ENCODE data around the gene ZNF586. TPM values are rescaled to one million over a fixed set of nuclear protein-coding genes. Genes with fewer than 3 reads are reported as not detected.

The ZNF586 gene
- total and polyA plus RNA-seq, 10 of the 15 experiments (the other 5 are each of a cell fraction or from before 2014, with no cell fraction given), result 3.9 to 24.2 (median 15.0) TPM

DNA sequence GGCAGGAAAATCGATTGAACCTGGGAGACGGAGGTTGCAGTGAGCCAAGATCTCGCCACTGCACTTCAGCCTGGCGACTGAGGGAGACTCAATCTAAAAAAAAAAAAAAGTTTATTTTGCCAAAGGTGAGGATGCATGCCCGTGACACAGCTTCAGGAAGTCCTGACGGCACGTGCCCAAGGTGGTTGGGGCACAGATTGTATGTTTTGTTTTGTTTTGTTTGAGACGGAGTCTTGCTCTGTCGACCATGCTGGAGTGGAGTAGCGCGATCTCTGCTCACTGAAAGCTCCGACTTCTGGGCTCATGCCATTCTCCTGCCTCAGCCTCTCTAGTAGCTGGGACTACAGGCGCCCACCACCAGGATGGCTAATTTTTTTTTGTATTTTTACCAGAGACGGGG, 48.5 kb downstream of the ZNF586 start:
- ChIA-PET CTCF (interaction anchor here (0.7 kb wide), 1 partner anchor 612 kb away, joined by 3 read pairs; no protein-coding TSS in a partner anchor), RAD21 (ENCODE audit: unreplicated experiment) (interaction anchor here (1.6 kb wide), 1 partner anchor 14 kb away, joined by 5 read pairs; no protein-coding TSS in a partner anchor), POLR2A (no interaction called here), SMC1A (ENCODE audit: uncharacterized antibody, unreplicated experiment) (no interaction called here)
- Histone ChIP-seq H3K4me2 (ENCODE audit: control insufficient read depth, insufficient read depth) (no peak overlapping the region), H3K79me2 (ENCODE audit: control insufficient read depth, insufficient read depth, low read length) (peaks cover 43% of the 10 kb centered on the region), H2AFZ (ENCODE audit: control insufficient read depth, low read depth, low read length) (no peak overlapping the region), H3K9me3 (replicated peaks; ENCODE audit: control insufficient read depth, insufficient read depth, low read length) (no peaks in the 10 kb centered on the region), H3K9ac (ENCODE audit: control insufficient read depth, insufficient read depth, low read length) (no peak overlapping the region), H4K20me1 (ENCODE audit: control insufficient read depth, insufficient read depth) (no peaks in the 10 kb centered on the region), H3K27me3 (replicated peaks in 1 of 2; ENCODE audit: control insufficient read depth in 2 of 2, insufficient read depth in 2 of 2, low read length in 1 of 2) (no peaks in the 10 kb centered on the region), H3K27ac (ENCODE audit: control insufficient read depth, insufficient read depth) (no peak overlapping the region), H3K4me1 (ENCODE audit: control insufficient read depth, insufficient read depth, low read length) (peaks cover 7% of the 10 kb centered on the region), H3K36me3 (ENCODE audit: control insufficient read depth in 2 of 2, insufficient read depth in 2 of 2, low read length in 1 of 2) (peaks cover 0 to 4% of the 10 kb centered on the region in 2 experiments; a peak in 1 of 4 replicates), H3K4me3 (no peak overlapping the region)
- in situ Hi-C loops (cut with MboI) (loop anchor here (25.0 kb wide), 1 partner anchor 1681 kb away; the partner anchor contains the start of gene ZNF444), intact Hi-C loops (cut with micrococcal nuclease; ENCODE audit: unreplicated experiment) (no loop called here)
- BruUV-seq (replicated peaks), result no TSS peak
- FAIRE-seq (no peak), ATAC-seq (no peak), DNase-seq (ENCODE audit: low read depth, low spot score) (no peak)
- TF ChIP-seq HDAC2 (IDR thresholded peaks at IDR 0.05) (no peak), MYB (IDR thresholded peaks at IDR 0.05; ENCODE audit: borderline replicate concordance, low read depth, low read length) (no peak), IRF4 (IDR thresholded peaks at IDR 0.05; ENCODE audit: low read depth, low read length) (no peak), BHLHE40 (IDR thresholded peaks at IDR 0.05; ENCODE audit: borderline replicate concordance in 1 of 2, low read depth in 2 of 2, low read length in 1 of 2) (no peak), DPF2 (IDR thresholded peaks at IDR 0.05) (no peak), ZNF384 (IDR thresholded peaks at IDR 0.05; ENCODE audit: borderline replicate concordance, low read depth, low read length) (no peak)
- 94% methylated on average over 14 of the region's 14 CpGs for WGBS (ENCODE audit: insufficient coverage, insufficient replicate concordance, low lambda C conversion rate, missing lambda C conversion rate)

DNA sequence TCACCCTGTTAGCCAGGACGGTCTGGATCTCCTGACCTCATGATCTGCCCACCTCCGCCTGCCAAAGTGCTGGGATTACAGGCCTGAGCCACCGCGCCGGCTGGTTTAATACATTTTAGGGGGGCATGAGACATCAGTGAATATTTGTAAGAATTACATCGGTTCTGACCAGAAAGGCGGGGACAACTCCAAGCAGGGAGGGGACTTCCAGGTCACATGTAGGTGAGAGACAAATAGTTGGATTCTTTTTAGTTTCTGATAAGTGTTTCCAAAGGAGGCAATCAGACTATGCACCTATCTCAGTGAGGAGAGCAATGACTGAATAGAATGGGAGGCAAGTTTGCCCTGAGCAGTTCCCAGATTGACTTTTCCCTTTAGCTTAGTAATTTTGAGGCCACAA, 48.9 kb downstream of the ZNF586 start:
- intact Hi-C loops (cut with micrococcal nuclease; ENCODE audit: unreplicated experiment) (no loop called here), in situ Hi-C loops (cut with MboI) (loop anchor here (25.0 kb wide), 1 partner anchor 1681 kb away; the partner anchor contains the start of gene ZNF444)
- Histone ChIP-seq H3K27me3 (replicated peaks in 1 of 2; ENCODE audit: control insufficient read depth in 2 of 2, insufficient read depth in 2 of 2, low read length in 1 of 2) (no peaks in the 10 kb centered on the region), H3K27ac (ENCODE audit: control insufficient read depth, insufficient read depth) (no peak overlapping the region), H4K20me1 (ENCODE audit: control insufficient read depth, insufficient read depth) (no peaks in the 10 kb centered on the region), H3K4me3 (no peak overlapping the region), H3K4me2 (ENCODE audit: control insufficient read depth, insufficient read depth) (no peak overlapping the region; the same call in 1 of the 2 replicates), H2AFZ (ENCODE audit: control insufficient read depth, low read depth, low read length) (no peak overlapping the region), H3K9ac (ENCODE audit: control insufficient read depth, insufficient read depth, low read length) (no peak overlapping the region), H3K79me2 (ENCODE audit: control insufficient read depth, insufficient read depth, low read length) (peaks cover 43% of the 10 kb centered on the region), H3K36me3 (ENCODE audit: control insufficient read depth in 2 of 2, insufficient read depth in 2 of 2, low read length in 1 of 2) (peaks cover 0 to 4% of the 10 kb centered on the region in 2 experiments; a peak in 1 of 4 replicates), H3K9me3 (replicated peaks; ENCODE audit: control insufficient read depth, insufficient read depth, low read length) (no peaks in the 10 kb centered on the region), H3K4me1 (ENCODE audit: control insufficient read depth, insufficient read depth, low read length) (peaks cover 4% of the 10 kb centered on the region)
- RAD21 ChIA-PET (ENCODE audit: unreplicated experiment), result interaction anchor here (1.1 to 1.6 kb wide), 2 partner anchors 14 to 78 kb away, joined by 3 to 5 read pairs; no protein-coding TSS in a partner anchor
- FAIRE-seq (no peak), ATAC-seq (no peak), DNase-seq (ENCODE audit: low read depth, low spot score) (no peak)
- 98% methylated on average over 7 of the region's 7 CpGs for WGBS (ENCODE audit: insufficient coverage, insufficient replicate concordance, low lambda C conversion rate, missing lambda C conversion rate)
- POLR2A ChIA-PET, result interaction anchor here (0.7 kb wide), 2 partner anchors 84 to 100 kb away, joined by 4 read pairs; no protein-coding TSS in a partner anchor
- BruUV-seq (replicated peaks), result no TSS peak
- SMC1A ChIA-PET (ENCODE audit: uncharacterized antibody, unreplicated experiment), result interaction anchor here (1.0 to 2.5 kb wide), 4 partner anchors 13 to 412 kb away, joined by 3 to 7 read pairs (median 3); partner anchors contain the start of gene ZNF776
- CTCF ChIA-PET, result interaction anchor here (0.7 to 2.0 kb wide), 7 partner anchors 10 to 612 kb away, joined by 3 to 8 read pairs (median 3); partner anchors contain the start of gene ZNF587B
- TF ChIP-seq NBN (IDR thresholded peaks at IDR 0.05) (no peak), CHD2 (IDR thresholded peaks at IDR 0.05; ENCODE audit: borderline replicate concordance, low read depth, low read length) (no peak), JUND (IDR thresholded peaks at IDR 0.05; ENCODE audit: low read depth, low read length) (no peak), SP1 (IDR thresholded peaks at IDR 0.05; ENCODE audit: low read depth, low read length) (no peak), KAT2A (conservative IDR thresholded peaks at IDR 0.05; ENCODE audit: control insufficient read depth, low read depth, low read length) (no peak), NFXL1 (IDR thresholded peaks at IDR 0.05; ENCODE audit: borderline replicate concordance) (no peak)
- TF ChIP-seq, protein P1, sequence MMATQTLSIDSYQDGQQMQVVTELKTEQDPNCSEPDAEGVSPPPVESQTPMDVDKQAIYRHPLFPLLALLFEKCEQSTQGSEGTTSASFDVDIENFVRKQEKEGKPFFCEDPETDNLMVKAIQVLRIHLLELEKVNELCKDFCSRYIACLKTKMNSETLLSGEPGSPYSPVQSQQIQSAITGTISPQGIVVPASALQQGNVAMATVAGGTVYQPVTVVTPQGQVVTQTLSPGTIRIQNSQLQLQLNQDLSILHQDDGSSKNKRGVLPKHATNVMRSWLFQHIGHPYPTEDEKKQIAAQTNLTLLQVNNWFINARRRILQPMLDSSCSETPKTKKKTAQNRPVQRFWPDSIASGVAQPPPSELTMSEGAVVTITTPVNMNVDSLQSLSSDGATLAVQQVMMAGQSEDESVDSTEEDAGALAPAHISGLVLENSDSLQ (IDR thresholded peaks at IDR 0.05), result no peak
- TF ChIP-seq, protein P2, sequence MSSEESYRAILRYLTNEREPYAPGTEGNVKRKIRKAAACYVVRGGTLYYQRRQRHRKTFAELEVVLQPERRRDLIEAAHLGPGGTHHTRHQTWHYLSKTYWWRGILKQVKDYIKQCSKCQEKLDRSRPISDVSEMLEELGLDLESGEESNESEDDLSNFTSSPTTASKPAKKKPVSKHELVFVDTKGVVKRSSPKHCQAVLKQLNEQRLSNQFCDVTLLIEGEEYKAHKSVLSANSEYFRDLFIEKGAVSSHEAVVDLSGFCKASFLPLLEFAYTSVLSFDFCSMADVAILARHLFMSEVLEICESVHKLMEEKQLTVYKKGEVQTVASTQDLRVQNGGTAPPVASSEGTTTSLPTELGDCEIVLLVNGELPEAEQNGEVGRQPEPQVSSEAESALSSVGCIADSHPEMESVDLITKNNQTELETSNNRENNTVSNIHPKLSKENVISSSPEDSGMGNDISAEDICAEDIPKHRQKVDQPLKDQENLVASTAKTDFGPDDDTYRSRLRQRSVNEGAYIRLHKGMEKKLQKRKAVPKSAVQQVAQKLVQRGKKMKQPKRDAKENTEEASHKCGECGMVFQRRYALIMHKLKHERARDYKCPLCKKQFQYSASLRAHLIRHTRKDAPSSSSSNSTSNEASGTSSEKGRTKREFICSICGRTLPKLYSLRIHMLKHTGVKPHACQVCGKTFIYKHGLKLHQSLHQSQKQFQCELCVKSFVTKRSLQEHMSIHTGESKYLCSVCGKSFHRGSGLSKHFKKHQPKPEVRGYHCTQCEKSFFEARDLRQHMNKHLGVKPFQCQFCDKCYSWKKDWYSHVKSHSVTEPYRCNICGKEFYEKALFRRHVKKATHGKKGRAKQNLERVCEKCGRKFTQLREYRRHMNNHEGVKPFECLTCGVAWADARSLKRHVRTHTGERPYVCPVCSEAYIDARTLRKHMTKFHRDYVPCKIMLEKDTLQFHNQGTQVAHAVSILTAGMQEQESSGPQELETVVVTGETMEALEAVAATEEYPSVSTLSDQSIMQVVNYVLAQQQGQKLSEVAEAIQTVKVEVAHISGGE (CRISPR knock-in tag; IDR thresholded peaks at IDR 0.05), result no peak
